Stimulated activated CD4-positive, alpha-beta T cell treated with anti-CD3 and anti-CD28 coated beads, Interleukin-12 subunit alpha, Interleukin-12 subunit beta, amount 100 ng/mL, for 48 hours (primary cell): Measurements from ENCODE around the gene NUBP1.
"Not testable (repeated sequence)": the region's sequence is repeated elsewhere in the genome, so short reads cannot be mapped to it uniquely, and the experiment has no call there.

Source experiments
- DNase-seq, 3 donors: peaks; one replicate each; pipeline ENCODE4 v3.0.0-alpha.2; 2020; ENCODE audit warnings: low read depth in 2 of 3, low spot score in 1 of 3

NUBP1 gene

DNA sequence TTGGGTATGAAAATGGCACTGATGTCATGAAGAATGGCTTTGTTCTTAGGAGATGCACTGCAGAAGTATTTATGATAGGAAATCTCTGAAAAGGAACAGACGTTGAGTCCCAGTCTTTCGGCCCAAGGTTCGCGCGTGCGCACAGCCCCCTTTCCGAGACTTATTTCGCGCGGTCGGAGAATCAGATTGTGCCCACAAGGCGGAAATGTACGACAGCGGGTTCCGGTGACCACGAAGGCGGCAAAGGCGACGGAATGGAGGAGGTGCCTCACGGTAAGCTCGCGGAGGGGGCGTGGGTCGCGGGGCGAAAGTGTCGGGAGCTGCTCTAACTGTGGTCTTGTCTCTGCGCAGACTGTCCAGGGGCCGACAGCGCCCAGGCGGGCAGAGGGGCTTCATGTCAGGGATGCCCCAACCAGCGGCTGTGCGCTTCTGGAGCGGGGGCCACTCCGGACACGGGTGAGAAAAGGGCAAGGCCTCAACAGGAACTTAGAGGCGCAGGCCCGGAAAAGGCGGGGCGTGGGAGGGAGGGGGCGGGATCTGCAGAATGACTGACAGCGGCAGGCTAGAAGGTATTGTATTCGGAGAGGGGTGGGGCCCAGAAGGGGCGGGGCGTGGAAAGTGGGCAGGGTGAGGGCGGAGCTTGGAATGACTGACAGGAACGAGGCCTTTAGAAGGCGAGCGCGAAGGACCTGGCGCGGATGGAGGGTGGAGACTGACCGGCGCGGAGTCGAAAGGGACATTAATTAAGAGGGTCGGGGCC is at the start of gene NUBP1:
NUBP1 (plus strand) TSS at position 233 of the 760 bp plus-strand sequence; CDS start at position 255, 22 bp downstream.
- DNase-seq: peak; percentile 99 to 100 (median 99)

DNA sequence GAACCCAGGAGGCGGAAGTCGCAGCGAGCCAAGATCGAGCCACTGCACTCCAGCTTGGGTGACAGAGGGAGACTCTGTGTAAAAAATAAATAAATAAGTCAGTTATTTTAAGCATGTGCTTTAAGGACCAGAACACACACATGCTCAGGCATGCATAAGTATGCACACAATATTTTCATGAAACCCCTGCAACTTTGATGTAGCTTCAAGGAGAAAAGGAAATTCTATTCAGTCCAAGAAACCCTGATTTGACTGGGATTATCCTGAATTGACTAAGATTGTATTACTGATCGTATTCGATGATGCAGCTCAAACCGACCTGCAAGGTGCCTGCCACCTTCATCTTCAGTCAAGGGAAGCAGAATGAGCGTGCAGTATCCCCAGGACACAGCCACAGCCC is 49.8 kb upstream of the NUBP1 start:
- no peak for DNase-seq

DNA sequence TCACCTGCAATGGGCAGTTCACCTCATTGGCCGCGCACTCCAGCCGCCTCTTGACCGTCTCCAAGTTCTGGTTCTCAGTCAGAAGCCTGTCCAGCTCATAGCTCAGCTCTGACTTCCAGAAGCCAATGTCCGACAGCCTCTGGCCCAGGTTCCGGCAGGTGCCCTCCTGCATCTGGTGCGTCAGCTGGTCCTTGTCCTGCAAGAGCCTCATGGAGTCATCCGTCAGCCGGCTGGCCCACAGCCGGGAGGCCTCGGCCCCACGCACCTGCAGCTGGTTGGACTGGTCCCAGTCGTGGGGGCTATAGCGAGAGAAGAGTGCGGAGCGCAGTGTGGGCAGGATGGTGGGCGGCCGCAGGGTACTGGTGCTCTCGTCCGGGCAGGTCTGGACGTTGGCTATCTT is 49.3 kb upstream of the NUBP1 start:
- DNase-seq: no peak

DNA sequence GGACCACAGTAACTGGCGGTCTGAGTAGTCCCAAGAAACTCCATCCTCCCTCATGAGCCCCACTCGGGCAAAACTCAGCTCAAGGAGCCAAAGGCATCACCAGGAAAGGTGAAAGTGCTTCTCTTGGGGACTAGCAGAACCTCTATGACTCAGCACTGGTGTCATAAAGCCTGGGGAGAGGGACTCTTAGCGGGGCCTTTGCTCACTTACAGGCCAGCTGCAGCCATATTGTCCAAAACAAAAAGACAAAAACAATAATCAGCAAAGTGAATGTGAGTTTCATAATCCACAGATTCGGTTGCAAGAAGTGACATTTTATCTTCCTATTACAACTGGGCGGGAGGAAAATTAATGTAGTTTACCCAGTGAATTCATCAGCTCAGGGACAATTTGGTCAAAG is 48.8 kb upstream of the NUBP1 start, which contains the start of gene TEKT5:
TEKT5 (minus strand) TSS at position 101 of the 400 bp plus-strand sequence; CDS start at position 44, 57 bp downstream.
- DNase-seq: no peak

DNA sequence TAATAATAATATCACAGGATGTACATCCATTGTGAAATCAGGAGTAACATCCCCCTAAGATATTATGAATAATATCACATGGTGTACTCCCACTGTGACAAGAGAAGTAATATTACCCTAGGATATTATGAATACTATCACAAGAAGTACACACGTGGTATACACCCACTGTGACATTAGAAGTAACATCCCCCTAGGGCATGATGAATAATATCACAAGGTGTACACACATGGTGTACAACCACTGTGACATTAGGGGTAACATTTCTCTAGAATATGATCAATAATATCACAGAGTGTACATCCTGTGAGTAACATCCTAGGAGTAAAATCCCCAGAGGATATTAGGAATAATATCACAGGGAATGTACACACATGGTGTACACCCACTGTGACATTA is 43.9 kb upstream of the NUBP1 start:
- DNase-seq: no peak

DNA sequence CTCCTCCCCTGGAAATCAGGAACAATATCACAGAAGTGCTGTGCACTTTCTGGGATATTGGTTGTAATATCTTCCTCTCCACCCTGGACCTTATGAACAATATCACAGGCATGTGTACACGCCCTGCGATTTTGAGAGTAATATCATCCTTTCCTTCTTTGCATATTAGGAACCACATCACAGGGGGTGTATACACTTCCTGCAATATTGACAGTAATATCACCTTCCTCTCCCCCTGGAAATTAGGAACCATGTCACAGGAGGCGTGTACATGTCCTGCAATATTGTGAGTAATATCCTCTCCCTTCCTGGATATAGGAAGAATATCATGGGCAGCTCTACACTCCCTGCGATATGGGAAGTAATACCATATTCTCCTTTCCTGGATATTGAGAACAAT is 34.7 kb upstream of the NUBP1 start:
- DNase-seq: no peak

DNA sequence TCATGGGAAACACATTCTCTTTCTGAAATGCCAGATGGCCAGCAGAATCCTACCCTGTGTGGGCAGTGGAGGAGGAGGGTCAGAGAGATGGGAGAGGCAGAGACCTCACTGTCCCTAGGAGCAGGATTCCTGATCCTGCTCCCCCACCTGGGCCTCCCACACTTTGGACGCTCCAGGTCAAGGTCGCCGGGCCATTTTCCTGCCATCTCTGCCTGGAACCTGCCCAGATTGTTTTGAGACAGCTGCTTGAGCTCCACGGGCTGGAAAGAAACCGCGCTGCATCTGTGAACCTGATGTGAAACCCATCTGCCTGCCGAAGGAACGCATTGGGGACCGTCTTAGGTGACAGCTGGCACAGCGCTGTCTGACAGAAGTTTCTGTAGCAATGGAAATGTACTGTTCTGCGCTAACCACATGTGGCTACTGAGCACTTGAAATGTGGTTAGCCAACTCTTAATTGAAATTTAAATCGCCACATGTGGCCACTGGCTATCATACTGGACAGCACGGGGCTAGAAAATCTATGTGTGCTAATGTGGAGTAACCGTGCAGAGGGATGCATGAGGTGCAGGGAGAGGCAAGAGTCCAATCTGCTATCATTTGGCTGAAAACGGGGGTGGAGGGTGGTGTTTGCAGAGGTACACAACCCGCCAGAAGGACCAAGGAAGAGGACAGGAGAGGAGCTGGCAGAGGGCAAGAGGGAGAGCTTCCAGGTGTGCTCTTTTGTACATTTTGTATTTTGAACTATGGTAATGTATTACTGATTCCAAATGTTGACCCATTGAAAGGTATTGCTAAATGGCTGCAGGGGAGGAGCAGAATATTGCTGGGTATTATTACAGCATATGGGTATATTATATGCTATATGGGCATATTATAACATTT is 15.4 kb upstream of the NUBP1 start:
- no peak for DNase-seq

DNA sequence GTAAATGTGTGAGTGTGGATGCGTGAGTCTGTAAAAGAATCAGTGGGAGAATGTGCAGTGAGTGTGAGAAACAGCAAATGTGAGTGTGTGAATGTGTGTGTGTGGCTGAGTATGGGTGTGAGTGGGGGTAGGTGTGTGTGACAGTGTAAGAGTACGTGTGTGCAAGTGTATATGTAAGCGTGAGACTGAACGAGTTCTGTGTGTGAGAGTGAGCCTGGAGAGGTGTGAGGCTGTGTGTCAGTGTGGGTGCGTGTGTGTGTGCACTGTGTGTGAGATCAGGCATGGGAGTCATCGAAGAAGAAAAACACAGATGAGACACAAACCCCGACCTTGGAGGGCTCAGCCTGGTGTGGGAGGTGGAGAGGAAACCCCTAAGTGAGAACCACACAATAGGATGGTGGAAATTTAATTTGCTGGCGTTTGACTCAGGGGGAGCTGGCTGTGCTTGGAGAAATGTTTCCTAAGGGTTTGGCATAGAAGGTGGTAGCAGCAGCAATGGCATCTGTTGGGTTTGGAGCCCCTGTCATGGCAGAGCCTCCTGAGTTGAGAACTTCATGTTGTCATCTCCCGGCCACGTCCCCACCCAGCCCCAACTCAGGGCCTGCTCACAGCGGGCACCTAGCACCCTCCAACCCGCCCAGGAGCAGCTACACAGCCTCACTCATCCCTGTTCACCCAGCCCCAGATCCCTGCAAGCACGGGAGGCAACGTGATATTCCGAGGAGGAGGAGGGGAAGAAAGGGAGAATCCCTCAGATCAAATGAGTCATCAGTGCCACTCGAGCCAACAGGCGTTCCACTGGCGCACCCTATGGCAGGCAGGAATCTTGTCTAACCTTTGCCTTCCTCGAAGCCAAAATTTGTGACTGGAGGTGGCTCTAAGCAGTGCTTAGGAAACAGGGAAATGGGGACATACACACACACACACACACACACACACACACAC is 14.3 kb upstream of the NUBP1 start:
- DNase-seq: no peak

DNA sequence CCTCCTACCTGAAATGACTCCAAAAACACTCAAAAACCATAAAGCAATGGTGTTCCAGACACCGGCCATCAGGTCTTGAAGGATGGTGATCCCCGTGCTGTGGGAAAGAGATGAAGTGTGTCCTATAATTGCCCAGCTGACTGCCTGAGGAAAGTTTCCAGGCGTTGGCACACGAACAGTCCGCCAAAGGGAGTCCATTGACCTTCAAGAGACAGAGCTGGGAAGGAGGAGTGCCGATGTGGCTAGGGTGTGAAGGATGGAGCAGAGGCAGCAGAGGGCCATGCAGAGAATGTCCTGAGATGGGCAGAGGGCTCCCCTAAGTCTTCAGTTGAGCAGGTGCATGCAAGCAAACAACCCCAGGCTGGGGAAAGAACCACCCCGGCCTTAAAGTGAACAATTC is 11.9 kb upstream of the NUBP1 start:
- DNase-seq: no peak

DNA sequence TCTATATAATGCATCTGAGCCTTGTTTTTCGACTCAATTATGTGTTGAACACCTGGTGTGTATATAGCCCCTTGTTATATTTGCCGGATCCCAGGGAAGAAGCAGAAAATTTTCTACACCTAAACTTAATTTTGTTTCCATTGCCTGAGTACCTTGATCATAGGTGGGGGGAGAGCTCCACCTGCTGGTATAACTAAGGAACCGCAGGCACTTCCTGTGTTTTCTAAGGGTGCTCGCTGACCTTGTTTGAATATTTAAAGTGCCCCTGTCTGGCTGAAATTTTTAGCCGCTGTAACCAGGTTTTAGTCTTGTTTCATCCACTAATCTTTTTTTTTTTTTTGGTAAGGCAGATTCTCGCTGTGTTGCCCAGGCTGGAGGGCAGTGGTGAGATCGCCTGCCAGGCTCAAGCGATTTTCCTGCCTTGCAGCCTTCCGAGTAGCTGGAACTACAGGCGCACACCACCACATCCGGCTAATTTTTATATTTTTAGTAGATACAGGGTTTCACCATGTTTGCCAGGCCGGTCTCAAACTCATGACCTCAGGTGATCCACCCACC is 6.5 kb upstream of the NUBP1 start:
- peak; percentile 42 to 74 (median 57) for DNase-seq

DNA sequence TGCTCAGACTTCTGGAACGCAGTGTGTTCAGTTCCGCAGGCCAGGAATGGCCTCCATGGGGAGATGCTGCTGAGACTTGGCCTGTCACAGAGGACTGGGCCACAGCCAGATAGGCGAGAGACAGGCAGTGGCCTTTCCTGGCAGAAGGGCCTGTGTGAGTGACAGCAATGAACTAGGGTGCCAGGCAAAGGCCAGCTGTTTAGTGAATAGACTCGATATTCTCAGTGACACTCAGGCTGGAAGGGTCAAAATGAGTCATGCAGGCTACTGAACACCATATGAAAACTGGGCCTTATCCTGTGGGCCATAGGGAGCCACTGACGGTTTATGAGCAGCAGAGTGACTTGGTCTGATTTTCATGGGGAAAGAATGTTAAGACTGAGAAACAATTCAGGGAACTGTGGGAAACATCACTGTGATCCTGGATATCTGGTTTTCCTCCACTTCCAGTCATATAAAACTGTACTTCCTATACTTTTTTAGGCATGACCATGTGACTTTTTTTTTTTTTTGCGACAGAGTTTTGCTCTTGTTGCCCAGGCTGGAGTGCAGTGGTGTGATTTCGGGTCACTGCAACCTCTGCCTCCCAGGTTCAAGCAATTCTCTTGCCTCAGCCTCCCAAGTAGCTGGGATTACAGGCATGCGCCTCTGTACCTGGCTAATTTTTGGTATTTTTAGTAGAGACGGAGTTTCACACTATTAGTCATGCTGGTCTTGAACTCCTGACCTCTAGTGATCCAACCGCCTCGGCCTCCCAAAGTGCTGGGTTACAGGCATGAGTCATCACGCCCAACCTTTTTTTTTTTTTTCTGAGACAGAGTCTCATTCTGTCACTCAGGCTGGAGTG is 5.2 kb upstream of the NUBP1 start:
- DNase-seq: peak; percentile 32 to 60 (median 51)

DNA sequence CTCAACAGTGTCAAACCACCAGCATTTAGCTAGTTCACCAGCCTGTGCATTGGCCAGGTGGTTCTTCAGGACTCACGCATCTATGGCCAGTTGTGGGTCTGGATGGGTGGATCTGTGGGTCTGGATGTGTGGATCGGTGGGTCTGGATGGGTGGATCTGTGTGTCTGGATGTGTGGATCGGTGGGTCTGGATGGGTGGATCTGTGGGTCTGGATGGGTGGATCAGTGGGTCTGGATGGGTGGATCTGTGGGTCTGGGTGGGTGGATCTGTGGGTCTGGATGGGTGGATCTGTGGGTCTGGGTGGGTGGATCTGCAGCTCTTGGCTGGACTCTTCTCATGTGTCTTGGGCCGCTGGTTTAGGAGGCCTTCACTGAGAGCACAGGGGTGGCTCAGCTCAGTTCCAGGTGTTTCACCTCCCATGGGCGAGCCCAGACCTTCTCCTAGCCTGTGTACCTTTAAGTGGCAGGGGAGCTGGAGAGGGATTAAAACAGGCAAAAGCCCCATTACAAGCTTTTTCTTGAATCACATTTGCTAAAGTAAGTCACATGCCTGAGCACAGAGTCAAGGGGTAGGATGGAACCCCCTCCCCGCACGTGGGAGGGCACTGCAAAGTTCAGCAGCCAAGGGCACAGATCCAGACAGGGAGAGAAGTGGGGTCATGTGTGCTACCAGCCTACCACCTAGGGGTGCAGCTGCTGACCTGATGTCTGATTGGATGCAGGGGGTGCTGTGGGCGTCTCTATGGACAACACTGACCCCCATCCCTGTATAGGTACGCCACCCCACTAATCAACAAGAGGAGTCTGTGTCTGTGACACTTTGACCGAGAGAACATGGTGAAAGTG is 3.4 kb upstream of the NUBP1 start:
- no peak for DNase-seq

DNA sequence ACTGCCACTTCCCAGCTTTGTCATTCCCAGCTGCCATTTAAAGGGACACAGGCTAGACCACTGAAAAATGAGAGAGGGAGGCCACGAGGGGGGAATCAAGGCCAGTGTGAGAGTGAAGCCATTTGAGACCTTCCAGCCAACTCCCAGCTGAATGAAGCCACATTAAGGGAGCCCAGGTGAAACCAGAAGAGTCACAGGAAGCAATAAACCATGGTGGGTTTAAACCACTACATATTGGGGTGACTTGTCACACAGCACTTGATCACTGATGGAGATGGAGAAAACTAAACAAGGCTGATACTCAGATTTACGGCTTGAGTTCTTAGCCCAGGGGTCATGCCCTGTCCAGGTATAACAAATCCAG is 2.8 kb upstream of the NUBP1 start:
- no peak for DNase-seq

DNA sequence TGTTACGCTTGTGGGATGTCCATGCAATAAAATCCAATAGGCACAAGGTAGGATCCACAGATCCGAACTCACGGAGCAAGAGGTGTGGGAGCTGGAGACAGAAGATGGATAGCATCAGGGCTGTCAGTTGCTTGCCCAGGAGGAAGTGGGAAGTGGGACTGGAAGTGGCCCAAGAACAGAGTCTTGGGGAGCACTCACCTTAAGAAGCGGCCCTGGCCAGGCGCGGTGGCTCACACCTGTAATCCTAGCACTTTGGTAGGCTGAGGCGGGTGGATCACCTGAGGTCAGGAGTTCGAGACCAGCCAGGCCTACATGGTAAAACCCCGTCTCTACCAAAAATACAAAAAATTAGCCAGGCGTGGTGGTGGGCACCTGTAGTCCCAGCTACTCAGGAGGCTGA is 2.4 kb upstream of the NUBP1 start:
- not testable (repeated sequence) for DNase-seq

DNA sequence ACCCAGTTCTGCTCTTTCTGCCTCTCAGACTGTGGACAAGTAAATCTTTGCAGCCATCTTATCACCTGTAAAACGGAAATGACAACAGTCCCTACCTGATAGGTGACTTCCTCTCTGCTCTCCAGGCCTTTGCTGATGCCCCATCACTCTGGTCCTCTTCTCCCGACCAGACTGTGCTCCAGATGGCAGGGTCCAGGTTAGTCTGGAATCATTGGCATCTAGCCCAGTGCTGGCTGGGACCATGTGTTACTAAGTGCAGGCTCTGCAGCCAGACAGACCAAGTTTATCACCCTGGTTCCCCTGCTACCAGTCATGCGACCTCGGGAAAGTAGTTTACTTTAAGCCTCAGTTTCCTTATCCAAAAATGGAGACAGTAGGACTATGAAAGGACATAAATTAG is 1.8 kb upstream of the NUBP1 start:
- DNase-seq: no peak

DNA sequence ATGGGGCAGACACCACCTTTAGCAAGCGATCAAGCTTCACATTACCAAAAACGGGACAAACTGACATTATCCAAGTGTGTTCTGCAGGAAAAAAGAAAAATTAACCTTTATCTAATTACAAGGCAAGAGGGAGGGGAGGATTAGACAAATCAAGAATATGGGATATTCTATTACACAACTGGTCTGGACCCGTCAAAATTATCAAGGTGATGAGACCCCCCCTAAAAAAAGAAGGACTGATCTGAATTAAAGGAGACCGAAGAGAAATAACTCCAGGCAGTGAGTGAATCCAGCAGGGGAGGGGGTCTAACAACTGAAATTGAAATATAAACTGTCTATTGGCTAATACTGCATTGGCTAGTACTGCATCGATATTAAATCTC is 424 bp upstream of the NUBP1 start:
- DNase-seq: no peak

DNA sequence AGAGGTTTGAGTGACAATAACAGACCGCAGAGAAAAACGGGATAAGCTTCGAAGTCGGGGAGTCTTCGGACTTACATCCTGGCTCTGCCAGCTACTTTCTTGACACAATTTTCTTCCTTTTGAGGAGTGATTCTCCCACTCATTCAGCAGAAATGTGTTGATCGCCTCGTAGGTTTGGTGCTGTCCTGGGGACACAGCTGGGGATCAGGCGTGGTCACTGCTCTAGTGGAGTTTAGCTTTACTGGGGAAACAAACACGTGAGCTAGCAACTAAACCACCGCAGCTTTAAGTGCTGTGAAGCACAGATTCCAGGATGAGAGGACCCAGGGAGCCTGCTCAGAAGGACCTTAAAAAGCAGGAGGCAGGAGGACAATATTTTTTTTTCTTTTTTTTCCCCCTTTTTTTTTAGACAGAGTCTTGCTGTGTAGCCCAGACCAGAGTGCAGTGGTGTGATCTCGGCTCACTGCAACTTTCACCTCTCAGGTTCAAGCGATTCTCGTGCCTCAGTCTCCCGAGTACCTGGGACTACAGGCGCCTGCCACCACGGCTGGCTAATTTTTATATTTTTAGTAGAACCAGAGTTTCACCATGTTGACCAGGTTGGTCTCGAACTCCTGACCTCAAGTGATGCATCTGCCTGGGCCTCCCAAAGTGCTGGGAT is 858 bp downstream of the NUBP1 start:
- DNase-seq: no peak

DNA sequence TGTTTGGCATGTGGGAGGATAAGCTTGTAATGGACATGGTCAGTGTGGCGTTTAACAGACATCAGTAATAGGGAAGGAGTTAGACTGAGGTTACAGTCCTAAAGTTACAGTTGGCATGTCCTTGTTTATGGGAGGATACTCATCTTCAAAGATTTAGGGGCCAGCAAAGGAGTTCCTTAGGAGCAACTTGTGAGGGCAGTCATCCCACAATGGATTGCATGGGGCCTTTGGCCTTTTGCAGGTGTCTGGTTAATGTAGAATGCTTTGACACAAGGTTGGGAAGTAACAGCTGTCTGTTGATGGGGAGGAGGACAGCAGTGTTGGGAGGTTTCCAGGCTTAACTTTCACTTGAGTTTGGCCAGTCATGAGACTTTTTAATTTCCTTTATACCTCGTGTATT is 2.2 kb downstream of the NUBP1 start:
- no peak for DNase-seq

DNA sequence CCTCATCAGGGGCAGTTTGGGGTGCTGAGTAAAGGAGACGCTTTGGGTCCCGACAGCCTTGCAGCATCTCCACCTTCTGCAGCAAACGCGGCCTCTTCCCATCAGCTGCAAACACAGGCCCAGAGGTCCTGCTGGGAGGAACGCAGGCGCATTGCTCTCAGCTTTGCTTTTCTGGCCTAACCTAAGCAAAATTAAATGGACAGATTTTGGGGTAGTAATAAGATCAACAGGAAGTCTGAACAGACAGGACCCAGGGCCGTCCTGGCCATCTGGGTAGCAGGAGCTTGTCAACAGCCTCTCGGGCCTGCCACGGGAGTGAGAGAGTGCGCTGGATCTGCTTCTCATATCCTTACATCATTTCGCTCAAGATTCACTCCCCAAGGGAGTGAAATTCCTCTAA is 7.2 kb downstream of the NUBP1 start:
- DNase-seq: no peak
